ACHN (cell line): ENCODE measurements around the gene PELI2.

Experiments used
- DNase-seq: peaks from one replicate; pipeline ENCODE4 v3.0.0-alpha.2; 2015
- in situ Hi-C: cut with HindIII; loops from 2 replicates; pipeline ENCODE4 v1.10.0; 2017; ENCODE audit warnings: low sequenced_read_pairs, low pct_ligation_motif_present, low pct_unique_long_range_greater_than_20kb

PELI2 gene

DNA sequence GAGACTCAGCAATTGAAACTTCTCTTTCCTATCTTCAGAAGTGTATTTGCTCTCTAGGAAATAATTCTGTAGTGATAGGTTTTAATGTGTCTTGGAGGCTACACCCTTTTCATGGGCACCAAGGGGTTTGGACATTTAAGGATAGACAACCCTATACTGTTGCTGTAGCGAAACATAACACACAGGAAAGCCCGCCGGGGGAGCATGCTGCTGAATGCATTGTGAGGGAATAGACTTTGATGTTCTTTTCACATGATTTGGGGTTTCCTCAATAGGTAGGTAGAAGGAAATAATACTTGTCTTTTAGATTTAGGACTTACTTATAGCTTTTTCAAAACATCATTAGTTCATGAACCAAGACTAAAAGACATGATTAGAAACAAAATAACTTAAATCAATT, 97.0 kb downstream of the PELI2 start:
- in situ Hi-C loops = no loop called here
- DNase-seq = no peak

DNA sequence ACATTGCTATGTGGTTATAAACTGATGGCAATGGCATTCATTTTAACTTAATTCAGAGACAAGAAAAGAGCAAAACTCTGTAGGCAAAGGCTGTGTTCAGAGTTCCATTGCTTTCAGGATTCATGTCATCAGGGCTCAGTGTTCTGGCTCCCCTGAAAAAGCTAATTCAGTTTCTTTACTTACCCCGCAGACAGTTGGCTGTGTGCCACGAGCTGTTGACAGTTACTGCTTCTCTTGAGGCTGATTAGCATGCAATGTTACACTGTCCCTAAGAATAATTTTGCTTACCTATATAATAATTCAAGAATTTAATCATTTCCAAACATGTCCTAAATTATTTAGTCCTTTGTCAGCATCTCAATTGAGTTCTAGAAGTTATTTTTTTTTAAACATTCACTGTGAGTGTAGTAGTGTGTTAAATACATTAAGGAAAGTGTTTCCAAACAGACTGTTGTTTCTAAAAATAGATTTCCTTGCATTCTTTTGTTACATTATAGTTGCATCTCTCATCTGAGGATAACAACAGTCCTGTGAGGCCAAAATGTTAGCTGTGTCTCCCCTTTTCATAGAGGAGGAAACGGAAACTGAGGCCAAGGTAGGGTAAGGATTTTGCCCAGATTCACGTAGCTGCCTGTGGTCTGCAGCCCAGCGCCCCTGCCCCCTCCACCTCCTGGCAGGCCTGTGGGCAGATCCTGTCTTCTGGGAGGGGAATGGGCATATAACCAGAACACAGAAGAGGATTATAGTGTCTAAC, 98.6 kb downstream of the PELI2 start:
- no peak for DNase-seq
- in situ Hi-C loops = no loop called here

DNA sequence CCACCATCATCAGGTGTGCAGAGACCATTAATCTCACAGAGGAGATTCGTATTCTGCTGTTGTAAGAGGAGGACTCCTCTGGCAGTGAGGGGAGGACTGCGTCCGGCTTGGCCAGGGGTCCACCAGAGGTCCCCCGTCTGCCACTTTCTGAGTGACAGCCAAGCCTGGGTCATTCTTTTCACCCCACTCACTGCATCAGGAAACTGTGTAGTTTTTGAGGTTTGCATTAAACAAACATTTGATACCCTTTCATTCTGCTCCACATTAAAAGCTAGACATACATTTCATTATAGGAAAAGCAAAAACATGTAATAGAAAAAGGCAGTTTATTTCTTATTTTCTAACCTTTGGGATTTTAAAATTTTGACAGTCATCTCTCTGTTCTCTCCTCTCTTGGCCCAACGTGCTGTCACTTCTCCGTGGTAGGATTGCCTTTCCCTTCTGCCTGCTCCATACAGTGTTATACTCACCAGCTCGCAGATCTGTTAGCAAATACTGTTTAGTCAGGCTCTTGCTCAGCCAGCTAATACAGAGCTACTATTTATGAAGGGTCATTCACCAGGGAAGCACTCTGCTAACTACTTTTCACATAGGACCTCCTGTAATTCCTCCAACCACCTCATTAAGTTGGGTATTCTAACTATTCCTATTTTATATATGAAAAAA, 99.3 kb downstream of the PELI2 start:
- in situ Hi-C loops = no loop called here
- DNase-seq = no peak

DNA sequence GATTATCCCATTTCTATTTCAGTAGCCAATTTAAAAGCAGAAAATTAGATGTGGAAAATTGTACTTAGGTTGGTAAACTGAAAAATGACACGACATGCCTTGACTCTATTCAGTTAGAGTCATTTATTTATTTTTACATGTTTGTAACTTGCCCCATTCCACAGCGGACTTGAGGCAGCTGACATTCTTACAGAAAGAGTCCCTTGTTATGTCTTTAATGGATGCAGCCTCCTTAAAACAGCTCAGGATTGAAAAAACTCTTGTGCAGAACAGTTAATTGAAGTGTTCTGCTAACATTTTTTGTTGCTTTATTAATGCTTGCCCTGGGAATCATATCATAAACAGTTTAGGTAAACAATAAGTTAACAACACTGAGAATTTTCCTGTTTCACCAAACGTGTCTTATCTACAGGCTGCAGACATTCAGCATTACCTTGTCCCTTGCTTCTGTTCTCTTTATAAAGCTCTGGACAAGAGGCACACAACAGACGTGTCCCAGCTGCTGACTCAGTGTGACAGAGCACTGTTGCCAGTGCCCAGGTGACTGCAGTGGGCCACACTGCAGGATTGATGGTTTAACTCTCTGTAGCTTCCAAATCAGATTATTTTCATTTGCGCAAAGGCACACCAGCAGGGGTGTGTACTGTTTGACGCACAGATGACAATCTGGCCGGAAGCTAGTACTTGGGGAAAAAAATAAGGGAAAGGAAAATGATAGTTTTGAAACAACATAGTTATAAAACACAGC, 101.6 kb downstream of the PELI2 start:
- DNase-seq = no peak
- in situ Hi-C loops = no loop called here

DNA sequence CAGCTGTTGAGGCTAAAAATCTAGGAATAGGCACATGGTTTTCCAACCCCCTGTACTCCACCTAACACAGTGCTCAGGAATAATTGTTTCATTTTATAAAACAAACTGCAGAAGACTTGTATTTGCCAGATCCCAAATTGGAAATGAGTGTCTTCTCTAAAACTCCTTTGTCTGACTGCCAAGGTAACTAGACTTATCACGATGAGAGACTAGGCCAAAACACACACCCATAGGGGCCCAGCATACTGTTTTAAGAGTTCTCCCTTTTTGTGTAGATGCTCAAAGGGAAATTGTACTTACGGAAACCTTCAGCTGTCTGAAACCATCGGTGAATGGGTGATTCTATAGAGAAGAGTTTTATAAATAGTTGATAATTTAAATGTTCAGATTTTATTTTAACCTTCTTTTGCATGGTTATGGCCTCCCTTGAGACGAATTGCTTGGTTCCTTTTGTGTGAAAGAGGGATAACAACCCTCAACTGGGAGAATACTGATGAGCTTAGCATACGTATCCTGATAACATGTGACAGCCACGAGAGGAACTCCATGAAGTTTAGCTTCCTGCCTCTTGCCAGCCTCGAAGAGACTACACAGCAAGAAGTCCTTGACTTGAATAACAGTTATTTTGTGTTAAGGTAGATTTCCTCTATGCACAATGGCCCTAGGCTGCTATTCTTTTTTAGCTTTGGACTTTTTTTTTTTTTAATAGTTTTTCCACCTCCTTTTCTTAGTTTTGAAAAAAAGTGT, 103.3 kb downstream of the PELI2 start:
- no peak for DNase-seq
- in situ Hi-C loops = no loop called here

DNA sequence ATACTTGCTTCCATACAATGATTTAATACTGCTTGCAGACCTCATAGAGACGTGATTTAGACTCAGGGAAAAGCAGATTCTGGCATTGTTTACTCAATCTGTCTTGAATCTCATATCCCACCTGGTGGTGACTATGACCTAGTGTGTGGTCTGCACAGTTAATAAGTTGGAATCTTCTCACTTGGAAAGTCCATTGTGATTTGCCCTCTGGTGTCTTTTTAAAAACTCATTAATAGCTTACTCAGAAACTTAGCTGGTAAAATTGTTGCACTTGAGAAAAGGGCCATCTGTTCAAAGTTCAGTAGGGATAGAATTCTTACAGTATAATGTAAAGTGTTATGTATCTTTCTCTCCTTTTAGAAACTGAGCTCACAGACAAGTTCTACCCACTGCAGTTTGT, 106.0 kb downstream of the PELI2 start:
- no peak for DNase-seq
- in situ Hi-C loops = no loop called here

DNA sequence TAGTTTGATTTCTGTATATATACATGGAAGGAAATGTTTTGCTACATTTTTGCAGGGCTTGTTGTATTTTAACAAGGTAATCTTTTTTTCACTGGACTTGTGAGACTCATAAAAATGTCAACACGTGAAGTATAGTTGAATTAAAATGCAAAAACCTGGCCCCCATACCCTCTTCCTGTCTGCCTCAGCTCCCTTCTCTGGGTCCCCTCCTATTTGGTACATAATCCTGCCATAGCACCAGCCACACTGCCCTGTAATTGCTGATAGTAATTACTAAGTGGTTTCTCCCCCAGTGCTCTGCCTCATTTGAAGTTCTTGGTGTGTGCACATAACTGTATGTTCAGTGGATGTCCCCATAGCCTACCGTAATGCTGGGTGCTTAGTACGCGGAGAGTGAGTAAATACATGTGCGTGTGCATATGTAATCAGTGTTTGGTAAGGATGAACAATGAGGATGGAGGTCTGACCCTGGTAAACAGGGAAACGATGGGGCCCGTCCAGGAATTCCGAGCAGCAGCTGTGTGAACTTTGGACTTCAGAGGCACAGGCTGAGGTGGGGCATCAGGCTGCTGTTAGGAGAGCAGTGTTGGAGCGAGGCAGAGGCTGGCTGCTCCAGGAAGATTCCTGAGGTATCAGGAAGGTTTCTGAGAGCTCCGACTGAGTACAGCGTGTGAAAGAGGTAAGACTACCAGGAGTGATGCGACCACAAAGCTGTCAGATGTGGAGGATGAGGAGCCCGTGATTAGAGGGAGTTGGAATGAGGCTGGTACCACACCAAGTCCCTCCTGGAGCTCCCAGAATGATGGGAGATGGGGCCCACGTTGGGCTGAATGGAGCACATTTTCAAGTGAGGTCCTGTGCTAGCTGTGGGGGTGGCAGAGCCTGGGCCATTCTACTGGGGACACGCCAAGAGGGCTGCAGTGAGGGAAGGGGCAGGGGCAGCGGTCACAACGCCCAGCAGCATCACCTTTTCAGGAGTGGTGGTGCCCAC, 106.8 kb downstream of the PELI2 start:
- in situ Hi-C loops = no loop called here
- no peak for DNase-seq

DNA sequence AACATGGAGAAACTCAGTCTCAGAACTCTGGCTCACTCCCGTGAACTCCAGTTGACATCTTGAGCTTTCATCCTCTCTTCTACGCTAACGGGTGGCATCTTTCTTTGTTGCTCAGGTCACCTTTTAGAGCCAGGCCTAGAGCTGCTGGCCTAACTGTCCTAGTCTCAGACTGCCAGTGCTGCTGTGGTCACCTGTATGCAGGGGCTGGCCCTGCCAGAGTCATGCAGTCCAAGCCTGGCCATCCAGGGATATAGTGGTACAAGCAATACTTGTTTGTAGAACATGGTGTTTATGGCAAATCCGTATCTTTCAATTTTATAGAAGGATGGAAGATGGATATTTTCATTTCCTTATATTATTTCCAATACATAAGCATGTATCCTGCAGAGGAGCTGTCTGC, 117.2 kb downstream of the PELI2 start:
- DNase-seq = no peak
- in situ Hi-C loops = no loop called here

DNA sequence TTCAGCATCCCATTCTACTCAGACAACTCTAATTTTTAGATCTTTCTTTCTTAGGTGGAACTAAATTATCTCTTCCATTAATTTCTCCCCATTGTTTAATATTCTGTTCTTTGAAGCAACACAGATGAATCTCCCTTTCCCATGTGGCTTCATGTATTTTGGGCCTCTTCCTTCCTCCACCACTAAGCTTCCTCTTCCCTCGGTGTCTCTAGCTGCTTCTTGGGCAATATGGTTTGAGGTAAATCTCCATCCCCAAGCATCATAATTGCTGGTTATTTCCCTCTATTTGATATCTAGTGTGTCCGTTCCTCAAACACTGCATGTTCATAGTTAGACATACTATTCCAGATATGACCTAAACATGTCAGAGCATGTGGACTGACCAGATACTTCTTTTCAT, 119.2 kb downstream of the PELI2 start:
- DNase-seq = no peak
- in situ Hi-C loops = no loop called here

DNA sequence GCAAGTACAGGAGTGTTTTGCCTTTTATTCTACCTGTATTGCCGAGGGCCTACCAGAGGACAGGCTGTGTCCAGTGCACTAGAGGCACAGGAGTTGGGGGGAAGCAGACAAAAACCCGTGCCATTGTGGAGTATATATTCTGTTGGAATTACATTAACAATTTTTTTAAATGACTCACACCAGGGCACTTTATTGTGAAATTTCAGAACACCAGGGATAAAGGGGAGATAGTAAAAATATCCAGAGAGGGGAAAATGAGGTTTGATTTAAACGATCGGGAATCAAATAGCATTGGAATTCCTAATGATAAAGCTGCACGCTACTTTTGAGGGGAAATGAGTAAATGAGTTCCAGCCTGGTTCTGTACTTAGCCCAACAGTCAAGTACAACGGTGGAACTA, 123.2 kb downstream of the PELI2 start:
- in situ Hi-C loops = no loop called here
- no peak for DNase-seq

DNA sequence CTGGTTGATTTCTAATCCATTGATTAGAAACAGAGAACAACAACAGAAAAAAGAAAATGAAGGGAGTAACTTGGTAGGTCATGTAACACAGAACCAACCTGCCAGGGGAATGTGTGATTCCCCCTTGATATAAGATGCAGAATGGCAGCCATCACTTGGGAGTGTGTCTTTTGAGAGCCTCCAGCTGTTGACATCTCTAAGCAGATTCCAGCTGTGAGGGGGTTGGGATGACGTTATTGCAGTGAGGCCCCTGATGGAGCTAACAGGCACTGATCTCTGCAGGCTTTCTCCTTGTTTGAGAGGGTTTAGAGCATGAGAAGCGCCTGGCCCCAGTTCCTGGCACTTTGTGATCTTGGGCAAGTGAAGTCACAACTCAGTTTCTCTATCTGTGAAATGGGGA, 124.9 kb downstream of the PELI2 start:
- no peak for DNase-seq
- in situ Hi-C loops = no loop called here

DNA sequence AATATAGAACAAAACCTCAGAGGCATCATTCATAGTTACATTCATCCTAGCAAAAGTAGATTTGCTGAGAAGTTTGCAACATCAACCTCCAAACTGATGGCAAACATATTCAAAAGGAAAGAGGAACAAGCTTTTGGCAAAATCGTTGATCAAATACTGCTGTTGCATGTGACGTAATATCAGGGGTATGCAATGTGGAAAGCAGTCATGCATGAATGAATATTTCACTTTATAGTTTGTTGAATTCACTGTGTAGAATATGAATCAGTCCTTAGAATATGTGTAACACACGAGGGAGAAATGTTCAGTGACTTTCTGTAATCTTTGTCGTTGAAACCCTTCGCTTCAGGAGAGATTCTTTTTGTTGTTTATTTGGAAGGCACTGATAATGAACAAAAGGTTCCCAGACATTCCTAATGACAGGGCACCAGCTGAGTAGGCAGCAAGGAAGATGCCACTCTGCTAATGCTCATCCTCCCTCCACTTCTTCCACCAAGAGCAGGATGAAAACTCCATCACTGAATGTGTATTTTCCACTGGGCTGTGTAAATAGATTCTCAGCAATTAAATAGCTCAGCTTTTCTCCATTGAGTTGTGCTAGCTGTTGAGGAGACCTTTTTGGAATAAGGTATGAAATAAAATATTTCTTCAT, 126.1 kb downstream of the PELI2 start:
- DNase-seq = peak; percentile 37
- in situ Hi-C loops = no loop called here

DNA sequence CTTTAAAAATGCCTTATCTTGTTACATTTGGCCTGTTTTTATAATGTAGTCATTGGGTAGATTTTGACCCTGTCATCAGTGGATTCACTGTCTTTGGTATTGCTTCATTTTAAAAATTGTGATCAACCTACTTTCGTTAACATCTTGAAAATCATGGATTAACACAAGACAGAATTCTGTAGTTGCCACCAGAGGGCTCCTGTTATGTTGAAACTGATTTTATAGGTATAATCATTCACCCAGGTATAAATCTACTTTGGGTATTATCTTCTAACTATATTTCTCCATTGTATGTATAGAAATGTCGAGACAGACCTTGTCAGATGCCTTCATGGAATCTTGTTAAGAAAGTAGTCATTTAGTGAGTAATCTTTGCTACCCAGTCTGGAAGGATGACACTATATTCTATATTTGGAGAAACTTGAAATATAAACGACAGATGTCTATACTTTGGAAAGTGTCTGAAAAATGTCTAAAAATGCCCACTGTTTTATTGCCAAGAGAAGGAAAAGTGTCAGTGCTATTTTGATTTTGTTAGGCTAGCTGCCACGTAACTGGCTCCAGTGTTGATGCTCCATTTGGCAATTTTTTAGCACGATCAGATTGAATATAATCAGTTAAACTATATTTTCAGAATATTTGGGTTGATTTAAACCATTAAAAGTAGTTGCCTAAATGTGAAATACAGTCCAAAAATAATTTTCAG, 129.4 kb downstream of the PELI2 start:
- in situ Hi-C loops = no loop called here
- peak; percentile 20 for DNase-seq

DNA sequence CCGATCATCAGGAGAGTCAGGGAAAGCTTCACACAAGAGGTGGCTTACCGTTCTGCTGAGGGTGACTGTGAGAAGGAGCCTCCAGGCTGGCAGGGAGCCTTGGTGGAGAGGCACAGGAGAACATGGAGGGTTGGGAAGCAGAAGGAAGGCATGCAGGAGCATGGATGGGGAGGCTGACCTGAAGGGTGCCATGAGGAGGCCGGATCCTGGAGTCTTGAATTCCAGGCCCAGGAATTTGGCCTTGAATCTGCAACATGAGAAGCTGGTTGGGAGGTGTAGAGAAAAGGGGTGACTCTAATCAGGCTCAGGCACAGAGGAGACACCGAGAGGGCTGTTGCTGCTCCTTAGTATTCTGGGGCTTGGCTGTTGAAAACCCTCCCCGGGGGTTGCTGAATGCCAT, 130.2 kb downstream of the PELI2 start:
- in situ Hi-C loops = no loop called here

DNA sequence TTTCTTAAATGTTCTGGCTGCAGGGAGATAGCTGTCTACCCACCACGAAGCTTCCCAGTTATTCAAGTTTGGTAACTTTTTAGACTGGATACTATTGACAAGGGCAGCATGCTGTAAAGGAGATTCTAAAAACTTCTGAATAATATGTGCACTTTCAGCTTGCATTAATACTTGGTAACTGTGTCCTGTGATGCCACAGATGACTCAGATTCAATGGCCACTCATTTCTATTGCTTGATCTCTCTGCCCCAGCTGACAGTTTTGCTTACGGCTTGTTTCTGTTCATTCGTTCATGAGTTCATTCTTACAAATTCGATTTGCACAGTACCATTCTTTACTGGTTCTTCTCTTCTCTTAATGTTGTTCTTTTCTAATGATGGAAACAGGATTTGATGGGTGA, 142.8 kb downstream of the PELI2 start:
- no peak for DNase-seq
- in situ Hi-C loops = no loop called here

More for the DNA sequence above, 130.2 kb downstream of the PELI2 start:
- DNase-seq = no peak

DNA sequence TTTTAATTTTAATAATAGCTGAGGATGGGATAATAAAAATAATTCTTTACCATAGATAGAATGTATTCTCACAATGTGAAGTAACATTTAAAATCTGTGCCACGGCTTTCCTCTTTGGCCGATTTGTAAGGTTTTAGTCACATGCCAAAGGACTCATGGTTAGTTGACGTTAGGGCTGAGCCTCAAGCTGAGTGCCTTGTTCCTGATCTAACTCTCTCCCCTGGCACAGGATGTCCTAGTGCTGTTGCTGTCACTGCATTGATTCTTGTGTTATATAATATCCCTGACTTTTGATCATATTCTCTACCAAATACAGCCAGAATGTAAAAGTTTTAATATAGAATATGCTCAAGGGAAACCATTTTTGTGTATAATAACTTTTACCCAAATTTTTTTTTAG, 144.3 kb downstream of the PELI2 start:
- DNase-seq = no peak
- in situ Hi-C loops = no loop called here

DNA sequence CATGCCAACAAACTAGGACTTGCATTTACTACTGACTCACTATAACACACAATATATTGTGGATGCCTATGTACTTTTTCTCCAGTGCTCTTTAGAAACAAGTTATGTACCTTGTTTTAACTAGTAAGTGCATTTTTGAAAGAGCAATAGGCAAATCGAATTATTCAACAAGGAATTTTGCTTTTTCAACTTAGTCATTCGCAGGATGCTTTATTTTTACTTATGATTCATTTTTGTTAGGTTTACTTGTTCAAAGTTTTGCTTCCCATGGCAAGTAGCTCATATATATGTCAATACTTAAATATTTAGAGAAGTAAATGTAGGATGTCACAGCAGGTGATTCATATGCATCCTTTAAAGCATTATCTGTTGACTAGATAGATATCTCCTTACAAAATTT, 149.8 kb downstream of the PELI2 start:
- no peak for DNase-seq
- in situ Hi-C loops = no loop called here
